ENCODE results near the gene SND1. TPM values are rescaled to one million over a fixed set of nuclear protein-coding genes. Genes with fewer than 3 reads are reported as not detected.

SND1 gene
- total and polyA plus RNA-seq, 2 donors (not counting 1 experiment from before 2014, with no cell fraction given), result 137 to 174 TPM

- Histone ChIP-seq H3K9me3 (ENCODE audit: control insufficient read depth, insufficient read depth, low read depth, low read length) (no peaks in the 10 kb centered on the region), H3K4me2 (ENCODE audit: extremely low read depth, insufficient read depth, low read length) (no peak overlapping the region), H3K36me3 (ENCODE audit: control insufficient read depth, insufficient read depth, low read length) (no peaks in the 10 kb centered on the region)
Measured at GRCh38 chr7:128041203-128041602, 389.2 kb downstream of the SND1 start.

GRCh38 chr7:128042012-128042411, 390.0 kb downstream of the SND1 start:
- no peak overlapping the region for H3K9ac ChIP-seq (ENCODE audit: insufficient read depth, low read length)
- no peak for TF ChIP-seq EZH2 (IDR thresholded peaks at IDR 0.05; ENCODE audit: low read length, missing control alignments)
- TF ChIP-seq, protein P1, sequence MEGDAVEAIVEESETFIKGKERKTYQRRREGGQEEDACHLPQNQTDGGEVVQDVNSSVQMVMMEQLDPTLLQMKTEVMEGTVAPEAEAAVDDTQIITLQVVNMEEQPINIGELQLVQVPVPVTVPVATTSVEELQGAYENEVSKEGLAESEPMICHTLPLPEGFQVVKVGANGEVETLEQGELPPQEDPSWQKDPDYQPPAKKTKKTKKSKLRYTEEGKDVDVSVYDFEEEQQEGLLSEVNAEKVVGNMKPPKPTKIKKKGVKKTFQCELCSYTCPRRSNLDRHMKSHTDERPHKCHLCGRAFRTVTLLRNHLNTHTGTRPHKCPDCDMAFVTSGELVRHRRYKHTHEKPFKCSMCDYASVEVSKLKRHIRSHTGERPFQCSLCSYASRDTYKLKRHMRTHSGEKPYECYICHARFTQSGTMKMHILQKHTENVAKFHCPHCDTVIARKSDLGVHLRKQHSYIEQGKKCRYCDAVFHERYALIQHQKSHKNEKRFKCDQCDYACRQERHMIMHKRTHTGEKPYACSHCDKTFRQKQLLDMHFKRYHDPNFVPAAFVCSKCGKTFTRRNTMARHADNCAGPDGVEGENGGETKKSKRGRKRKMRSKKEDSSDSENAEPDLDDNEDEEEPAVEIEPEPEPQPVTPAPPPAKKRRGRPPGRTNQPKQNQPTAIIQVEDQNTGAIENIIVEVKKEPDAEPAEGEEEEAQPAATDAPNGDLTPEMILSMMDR (conservative IDR thresholded peaks at IDR 0.05 in 1 of 2, IDR thresholded peaks at IDR 0.05 in 1 of 2; ENCODE audit: low read depth in 1 of 2, low read length in 2 of 2), result no peak
- peaks cover 2% of the 10 kb centered on the region for H3K4me1 ChIP-seq (ENCODE audit: control insufficient read depth, extremely low read depth, insufficient read depth, low read length)
- no peaks in the 10 kb centered on the region for H3K9me3 ChIP-seq (ENCODE audit: control insufficient read depth, insufficient read depth, low read depth, low read length)
- no peaks in the 10 kb centered on the region for H4K20me1 ChIP-seq (ENCODE audit: control insufficient read depth, extremely low read depth, insufficient read depth, low read length)
- H2AFZ ChIP-seq (ENCODE audit: low read length), result no peak overlapping the region
- DNase-seq (ENCODE audit: low read depth in 2 of 2), result no peak
- no peaks in the 10 kb centered on the region for H3K36me3 ChIP-seq (ENCODE audit: control insufficient read depth, insufficient read depth, low read length)
- no peaks in the 10 kb centered on the region for H3K27me3 ChIP-seq (ENCODE audit: control insufficient read depth, insufficient read depth, low read length)
- H3K4me3 ChIP-seq (replicated peaks in 1 of 4; ENCODE audit: control extremely low read depth in 1 of 4, insufficient read depth in 1 of 4, low read depth in 3 of 4, low read length in 4 of 4), result no peak overlapping the region
- H3K27ac ChIP-seq (ENCODE audit: insufficient read depth, low read length), result no peak overlapping the region
- no peak overlapping the region for H3K4me2 ChIP-seq (ENCODE audit: extremely low read depth, insufficient read depth, low read length)
- H3K79me2 ChIP-seq (ENCODE audit: control insufficient read depth, insufficient read depth, low read length), result no peaks in the 10 kb centered on the region

More at GRCh38 chr7:128041203-128041602, 389.2 kb downstream of the SND1 start:
- TF ChIP-seq EZH2 (IDR thresholded peaks at IDR 0.05; ENCODE audit: low read length, missing control alignments), result no peak
- TF ChIP-seq, protein P1 (conservative IDR thresholded peaks at IDR 0.05 in 1 of 2, IDR thresholded peaks at IDR 0.05 in 1 of 2; ENCODE audit: low read depth in 1 of 2, low read length in 2 of 2), result no peak
- Histone ChIP-seq H2AFZ (ENCODE audit: low read length) (no peak overlapping the region), H3K79me2 (ENCODE audit: control insufficient read depth, insufficient read depth, low read length) (no peaks in the 10 kb centered on the region), H3K4me1 (ENCODE audit: control insufficient read depth, extremely low read depth, insufficient read depth, low read length) (peaks cover 2% of the 10 kb centered on the region), H3K27ac (ENCODE audit: insufficient read depth, low read length) (no peak overlapping the region), H3K9ac (ENCODE audit: insufficient read depth, low read length) (no peak overlapping the region), H3K27me3 (ENCODE audit: control insufficient read depth, insufficient read depth, low read length) (no peaks in the 10 kb centered on the region), H3K4me3 (replicated peaks in 1 of 4; ENCODE audit: control extremely low read depth in 1 of 4, insufficient read depth in 1 of 4, low read depth in 3 of 4, low read length in 4 of 4) (no peak overlapping the region), H4K20me1 (ENCODE audit: control insufficient read depth, extremely low read depth, insufficient read depth, low read length) (no peaks in the 10 kb centered on the region)
- DNase-seq (ENCODE audit: low read depth in 2 of 2), result peak; percentile 78 to 83

DNA sequence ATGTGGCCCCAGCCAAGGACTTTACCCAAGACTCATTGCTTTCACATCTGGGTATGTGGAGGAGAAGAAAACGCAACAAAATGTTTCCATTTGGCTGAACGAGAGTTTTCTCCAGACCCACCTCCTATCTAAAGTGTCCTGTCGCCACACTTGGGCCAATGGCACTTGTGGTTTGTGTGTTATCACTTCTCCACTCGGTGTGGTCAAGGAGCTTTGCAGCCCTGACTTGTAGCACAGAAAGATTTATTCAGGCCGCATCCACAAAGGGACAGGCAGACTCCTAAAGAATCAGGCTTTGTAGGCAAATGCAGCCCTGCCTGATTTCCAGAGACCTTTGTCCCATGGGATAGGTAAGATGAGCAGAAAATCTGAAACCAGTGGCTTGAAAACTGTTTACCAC, 392.1 kb downstream of the SND1 start:
- H4K20me1 ChIP-seq (ENCODE audit: control insufficient read depth, extremely low read depth, insufficient read depth, low read length), result no peaks in the 10 kb centered on the region
- no peak overlapping the region for H2AFZ ChIP-seq (ENCODE audit: low read length)
- TF ChIP-seq, protein P1 (conservative IDR thresholded peaks at IDR 0.05 in 1 of 2, IDR thresholded peaks at IDR 0.05 in 1 of 2; ENCODE audit: low read depth in 1 of 2, low read length in 2 of 2), result no peak
- no peak for TF ChIP-seq EZH2 (IDR thresholded peaks at IDR 0.05; ENCODE audit: low read length, missing control alignments)
- peaks cover 2% of the 10 kb centered on the region for H3K4me1 ChIP-seq (ENCODE audit: control insufficient read depth, extremely low read depth, insufficient read depth, low read length)
- no peak for DNase-seq (ENCODE audit: low read depth in 2 of 2)
- no peaks in the 10 kb centered on the region for H3K9me3 ChIP-seq (ENCODE audit: control insufficient read depth, insufficient read depth, low read depth, low read length)
- no peaks in the 10 kb centered on the region for H3K79me2 ChIP-seq (ENCODE audit: control insufficient read depth, insufficient read depth, low read length)
- no peaks in the 10 kb centered on the region for H3K36me3 ChIP-seq (ENCODE audit: control insufficient read depth, insufficient read depth, low read length)
- no peak overlapping the region for H3K27ac ChIP-seq (ENCODE audit: insufficient read depth, low read length)
- no peak overlapping the region for H3K4me3 ChIP-seq (replicated peaks in 1 of 4; ENCODE audit: control extremely low read depth in 1 of 4, insufficient read depth in 1 of 4, low read depth in 3 of 4, low read length in 4 of 4)
- H3K4me2 ChIP-seq (ENCODE audit: extremely low read depth, insufficient read depth, low read length), result no peak overlapping the region
- H3K9ac ChIP-seq (ENCODE audit: insufficient read depth, low read length), result no peak overlapping the region
- no peaks in the 10 kb centered on the region for H3K27me3 ChIP-seq (ENCODE audit: control insufficient read depth, insufficient read depth, low read length)
